GM12891 (cell line): ENCODE measurements around the gene L1CAM.

Experiments used
- PAX5 ChIP-seq: IDR thresholded peaks from 2 replicates; pipeline ENCODE4 v1.6.1; 2011; ENCODE audit warnings: low read length, moderate library complexity, mild to moderate bottlenecking; ENCODE audit not compliant: insufficient read depth, severe bottlenecking
- POLR2A ChIP-seq: IDR thresholded peaks from 2 replicates; pipeline ENCODE4 v1.6.1; 2011; ENCODE audit warnings: low read depth, low read length, control low read depth
- POLR2AphosphoS5 ChIP-seq: IDR thresholded peaks from 2 replicates; pipeline ENCODE4 v1.6.1; 2011; ENCODE audit warnings: low read depth, low read length, control low read depth
- POU2F2 ChIP-seq: IDR thresholded peaks from 2 replicates; pipeline ENCODE4 v1.6.1; 2011; ENCODE audit warnings: low read depth, mild to moderate bottlenecking, control low read depth, low read length, moderate library complexity
- SPI1 ChIP-seq: IDR thresholded peaks from 2 replicates; pipeline ENCODE4 v1.6.1; 2011; ENCODE audit warnings: low read depth, low read length, control low read depth
- TAF1 ChIP-seq: IDR thresholded peaks from 2 replicates; pipeline ENCODE4 v1.6.1; 2011; ENCODE audit warnings: low read depth, low read length, control low read depth

GRCh38 chrX:153870791-153871360 is 15.1 kb downstream of the L1CAM start:
- TF ChIP-seq POLR2AphosphoS5 (no peak), POLR2A (no peak), TAF1 (no peak), SPI1 (no peak), PAX5 (no peak), POU2F2 (no peak)
